ENCODE data around the gene PCBP2.

PCBP2 gene

DNA sequence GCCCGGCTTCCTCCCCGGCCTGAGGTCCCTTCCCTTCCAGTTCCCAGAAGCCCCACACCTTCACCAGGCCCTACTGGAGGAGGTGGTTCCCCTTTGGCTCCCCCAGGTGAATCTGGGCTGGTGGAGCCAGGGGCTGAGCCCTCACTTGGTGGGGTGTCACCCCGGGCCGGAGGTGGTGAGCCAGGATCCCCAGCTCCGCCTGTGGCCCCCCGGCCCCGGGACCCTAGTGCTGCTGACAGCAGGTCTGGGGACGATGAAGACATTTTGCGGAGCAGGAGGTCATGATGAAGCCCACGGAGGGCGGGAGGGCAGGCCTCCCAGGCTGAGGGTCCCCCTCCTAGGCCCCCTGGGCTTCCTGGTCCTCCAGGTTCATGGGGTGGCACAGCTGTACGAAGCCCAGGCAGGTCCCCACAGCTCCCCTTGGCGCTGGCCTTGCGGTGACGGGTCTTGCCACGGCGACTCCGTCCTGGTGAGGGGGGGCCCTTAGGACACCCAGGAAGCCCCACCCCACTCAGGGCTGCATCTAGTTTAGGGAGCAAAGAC is 30.8 kb downstream of the PCBP2 start:
- no peak for TF ChIP-seq GATA2 (IDR thresholded peaks at IDR 0.05; ENCODE audit: low read depth, low read length)

GRCh38 chr12:53483225-53483978 is 31.5 kb downstream of the PCBP2 start:
- TF ChIP-seq GATA2 (IDR thresholded peaks at IDR 0.05; ENCODE audit: low read depth, low read length): no peak
- no peak for TF ChIP-seq GATA3 (IDR thresholded peaks at IDR 0.05; ENCODE audit: low read depth, low read length)

DNA sequence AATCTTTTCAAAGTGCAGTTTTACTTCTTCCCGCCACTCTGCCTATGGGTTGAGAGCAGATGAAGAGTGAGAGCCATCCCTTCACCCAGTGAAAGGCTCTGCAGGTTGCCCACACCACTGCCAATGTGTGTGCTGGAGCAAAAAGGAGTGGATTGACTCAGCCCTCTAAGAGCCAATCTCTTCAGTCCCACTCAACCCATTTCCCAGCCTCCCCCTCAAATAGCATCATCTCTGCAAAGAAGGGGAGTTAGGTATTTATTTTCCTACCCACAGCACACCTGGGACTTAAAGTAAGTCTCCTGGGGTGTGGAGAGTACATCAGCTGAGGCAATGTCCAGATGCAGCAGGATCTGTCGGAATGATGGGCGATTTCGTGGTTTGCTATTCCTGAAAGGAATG is 32.1 kb downstream of the PCBP2 start:
- no peak for TF ChIP-seq GATA3 (IDR thresholded peaks at IDR 0.05; ENCODE audit: low read depth, low read length)
- no peak for TF ChIP-seq GATA2 (IDR thresholded peaks at IDR 0.05; ENCODE audit: low read depth, low read length)

DNA sequence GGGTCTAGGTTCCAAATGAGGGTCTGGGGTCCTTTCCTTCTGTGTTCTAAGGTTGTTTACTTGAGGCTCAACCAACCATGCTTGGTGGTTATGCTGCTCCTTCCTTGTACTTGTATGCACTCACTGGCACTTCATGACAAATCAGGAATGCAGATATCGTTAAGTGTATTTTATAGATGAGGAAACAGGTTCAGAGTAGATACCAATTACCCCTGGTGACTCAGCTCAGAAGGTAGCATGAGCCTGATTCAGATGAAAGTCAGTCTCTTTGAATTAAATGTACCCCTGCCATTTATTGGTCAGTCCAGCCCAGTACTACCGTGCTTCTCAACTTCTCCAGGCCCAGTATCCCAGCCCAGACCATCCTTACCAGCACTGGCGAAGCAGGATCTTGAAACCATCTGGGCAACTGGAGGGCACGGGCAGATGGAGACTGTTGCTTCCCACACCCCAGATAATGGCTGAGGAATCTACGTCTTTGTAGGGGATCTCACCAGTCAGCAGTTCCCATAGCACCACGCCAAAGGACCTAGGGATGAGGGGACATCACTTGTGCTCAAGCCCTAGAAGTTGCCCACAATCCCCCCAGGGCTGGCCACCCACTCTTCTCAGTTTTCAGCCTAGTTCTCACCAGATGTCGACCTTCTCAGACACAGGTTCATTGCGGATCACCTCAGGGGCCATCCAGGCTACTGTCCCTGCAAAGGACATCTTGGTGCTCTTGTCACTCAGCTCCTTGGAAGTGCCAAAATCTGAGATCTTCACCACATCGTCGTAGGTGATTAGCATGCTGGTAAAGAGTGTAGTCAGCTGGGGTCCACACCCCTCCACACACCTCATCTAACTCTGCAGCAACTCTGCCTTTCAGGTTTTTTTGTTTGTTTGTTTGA is 33.0 kb downstream of the PCBP2 start:
- no peak for TF ChIP-seq GATA3 (IDR thresholded peaks at IDR 0.05; ENCODE audit: low read depth, low read length)

GRCh38 chr12:53485955-53486735 is 34.2 kb downstream of the PCBP2 start:
- TF ChIP-seq GATA3 (IDR thresholded peaks at IDR 0.05; ENCODE audit: low read depth, low read length) (no peak), GATA2 (IDR thresholded peaks at IDR 0.05; ENCODE audit: low read depth, low read length) (no peak)

DNA sequence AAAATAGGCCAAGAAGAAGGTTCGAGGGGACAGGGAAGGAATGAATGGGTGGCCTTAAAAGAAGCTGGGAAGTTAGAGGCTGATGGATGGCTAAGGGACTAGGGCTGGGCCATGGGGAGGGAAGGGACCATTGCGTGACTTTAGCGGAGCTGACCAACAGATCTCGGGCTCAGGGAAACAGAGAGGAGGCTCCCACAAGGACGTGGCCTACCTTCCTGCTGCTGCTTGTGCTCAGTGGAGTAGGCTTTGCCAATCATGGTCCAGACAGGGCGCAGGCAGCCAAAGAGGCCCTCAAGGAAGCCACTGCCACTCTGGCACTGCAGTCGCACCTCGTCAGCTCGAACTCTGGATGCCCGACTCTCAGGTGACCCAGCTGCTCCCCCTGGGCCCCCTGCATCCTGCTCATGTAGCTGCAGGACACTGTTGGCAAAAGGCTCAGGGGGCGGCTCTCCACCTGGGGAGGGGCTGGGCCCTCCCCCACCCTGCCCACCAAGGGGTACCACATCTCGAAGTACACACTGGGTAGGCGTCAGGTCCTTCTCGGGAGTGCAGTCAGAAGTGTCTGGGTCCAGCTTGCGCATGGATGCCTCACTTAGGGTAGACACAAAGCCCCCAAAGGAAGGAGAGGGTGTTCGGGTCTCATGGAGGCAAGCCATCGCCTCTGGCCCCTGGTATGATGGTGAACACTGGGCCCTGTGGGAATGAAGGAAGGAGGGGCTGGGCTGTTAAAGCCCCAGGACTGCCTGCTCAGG is 35.0 kb downstream of the PCBP2 start:
- TF ChIP-seq GATA2 (IDR thresholded peaks at IDR 0.05; ENCODE audit: low read depth, low read length) (no peak), GATA3 (IDR thresholded peaks at IDR 0.05; ENCODE audit: low read depth, low read length) (no peak)

DNA sequence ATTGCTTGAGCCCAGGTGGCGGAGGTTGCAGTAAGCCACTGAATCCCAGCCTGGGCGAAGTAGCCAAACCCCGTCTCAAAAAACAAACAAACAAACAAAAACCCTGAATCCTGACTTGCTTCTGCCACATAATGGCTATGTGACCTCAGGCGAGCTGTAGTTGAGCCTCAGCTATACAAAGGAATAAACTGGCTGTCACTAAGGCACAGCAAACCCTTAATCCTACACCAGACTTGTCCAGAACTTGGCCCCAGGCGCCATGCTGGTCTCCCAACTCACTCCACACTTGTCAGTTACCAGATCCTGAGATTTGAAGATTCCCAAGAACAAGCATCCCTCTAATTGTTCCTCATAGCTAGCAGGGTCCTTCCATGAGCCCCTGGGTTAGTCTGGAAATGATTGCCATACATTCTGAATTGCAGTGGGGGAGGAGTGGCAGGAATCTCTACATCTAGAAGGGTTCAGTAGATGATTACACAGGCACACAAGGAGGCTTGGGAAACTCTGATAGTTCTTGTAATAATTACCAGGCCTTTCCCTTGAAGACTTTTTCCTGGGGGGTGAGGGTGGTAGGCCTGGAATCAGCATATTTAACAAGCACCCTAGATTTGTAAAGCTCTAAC is 37.5 kb downstream of the PCBP2 start:
- TF ChIP-seq GATA3 (IDR thresholded peaks at IDR 0.05; ENCODE audit: low read depth, low read length): no peak
- no peak for TF ChIP-seq GATA2 (IDR thresholded peaks at IDR 0.05; ENCODE audit: low read depth, low read length)

DNA sequence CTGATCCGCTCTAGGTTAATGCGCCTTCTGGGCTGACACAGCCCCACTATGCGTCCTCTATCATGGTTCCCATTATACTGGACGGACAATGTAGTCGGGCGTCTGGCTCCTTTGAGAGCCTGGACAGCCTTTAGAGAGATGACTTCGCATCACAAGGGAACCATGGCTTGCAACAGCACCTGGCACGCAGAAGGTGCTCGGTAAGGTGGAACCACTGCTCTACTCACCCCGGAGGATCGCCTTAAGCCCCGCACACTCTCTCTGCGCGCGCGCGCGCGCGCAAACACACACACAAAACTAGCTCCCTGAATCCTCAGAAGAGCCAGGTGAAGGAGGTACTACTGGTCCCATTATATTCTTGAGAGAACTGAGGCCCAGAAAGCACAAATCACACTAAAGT is 40.3 kb downstream of the PCBP2 start:
- TF ChIP-seq GATA2 (IDR thresholded peaks at IDR 0.05; ENCODE audit: low read depth, low read length): no peak
- TF ChIP-seq GATA3 (IDR thresholded peaks at IDR 0.05; ENCODE audit: low read depth, low read length): no peak

GRCh38 chr12:53492830-53493609 is 41.1 kb downstream of the PCBP2 start:
- TF ChIP-seq GATA3 (IDR thresholded peaks at IDR 0.05; ENCODE audit: low read depth, low read length) (no peak), GATA2 (IDR thresholded peaks at IDR 0.05; ENCODE audit: low read depth, low read length) (peak; percentile 47; the same call in 1 of the 2 replicates)

DNA sequence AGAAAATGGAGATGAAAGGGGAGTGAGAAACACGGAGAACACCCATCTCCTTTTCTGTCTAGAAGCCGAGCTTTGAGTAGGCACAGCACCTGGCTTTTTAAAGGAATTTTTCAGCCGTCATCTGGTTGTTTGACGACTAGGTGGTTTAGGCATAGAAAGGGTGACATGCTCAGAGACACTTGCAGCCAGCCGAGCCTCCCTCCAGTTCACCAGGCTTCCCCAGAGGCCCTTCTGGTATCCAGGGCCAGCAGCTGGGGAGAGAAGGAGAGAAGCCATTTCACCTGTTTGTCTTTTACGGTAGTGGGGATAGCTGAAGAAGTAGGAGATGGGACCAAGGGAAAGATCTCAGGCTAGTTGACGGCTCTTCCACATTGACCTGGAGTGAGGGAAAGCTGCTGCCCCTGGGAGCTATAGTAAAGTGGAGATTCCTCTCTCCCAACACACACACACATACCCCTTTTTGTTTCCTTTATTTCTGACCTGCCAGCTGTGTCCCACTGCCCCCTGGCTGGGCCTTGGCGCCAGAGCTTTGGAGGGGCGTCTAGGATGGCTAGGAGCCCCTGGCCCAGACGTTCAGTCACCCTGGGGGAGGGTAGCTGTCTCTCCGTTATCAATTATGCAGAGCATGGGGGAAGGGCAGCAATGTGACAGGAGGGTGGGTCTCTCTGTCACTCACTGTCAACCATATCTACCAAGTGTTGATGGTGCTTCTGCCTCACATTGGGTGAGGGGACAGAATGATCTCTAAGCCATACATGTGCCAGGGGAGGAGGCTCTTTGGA is 41.9 kb downstream of the PCBP2 start:
- TF ChIP-seq GATA3 (IDR thresholded peaks at IDR 0.05; ENCODE audit: low read depth, low read length) (no peak), GATA2 (IDR thresholded peaks at IDR 0.05; ENCODE audit: low read depth, low read length) (no peak)

- TF ChIP-seq GATA2 (IDR thresholded peaks at IDR 0.05; ENCODE audit: low read depth, low read length) (no peak), GATA3 (IDR thresholded peaks at IDR 0.05; ENCODE audit: low read depth, low read length) (no peak)
Measured at GRCh38 chr12:53495903-53496751, 44.2 kb downstream of the PCBP2 start.
